ENCODE data around the gene ENTPD2. TPM values are rescaled to one million over a fixed set of nuclear protein-coding genes. Genes with fewer than 3 reads are reported as not detected.

The ENTPD2 gene
- total RNA-seq, 1 donor from 2014 or later, result 1.9 TPM

DNA sequence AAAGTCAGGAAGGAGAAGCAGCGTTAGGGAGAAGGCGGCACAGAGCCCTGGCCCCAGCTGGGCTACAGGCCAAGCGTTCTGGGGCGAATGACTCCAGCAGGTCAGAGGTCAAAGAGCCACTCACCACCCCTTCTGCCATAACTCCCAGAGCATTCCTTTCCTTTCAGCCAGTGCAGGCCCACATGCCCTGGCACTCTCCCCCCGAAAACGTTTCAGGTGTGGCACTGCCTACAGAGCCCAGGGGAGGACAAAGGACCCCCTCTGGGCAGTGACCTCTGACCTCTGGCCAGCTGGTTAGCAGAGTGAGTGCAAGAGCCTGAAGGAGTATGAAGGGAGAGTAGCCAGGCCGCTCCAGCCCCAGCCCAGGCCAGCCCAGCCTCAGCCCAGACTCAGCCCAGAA, 30.7 kb downstream of the ENTPD2 start:
- DNase-seq (no peak), ATAC-seq (ENCODE audit: poor library complexity) (no peak)
- intact Hi-C loops (cut with DNase I), result no loop called here

DNA sequence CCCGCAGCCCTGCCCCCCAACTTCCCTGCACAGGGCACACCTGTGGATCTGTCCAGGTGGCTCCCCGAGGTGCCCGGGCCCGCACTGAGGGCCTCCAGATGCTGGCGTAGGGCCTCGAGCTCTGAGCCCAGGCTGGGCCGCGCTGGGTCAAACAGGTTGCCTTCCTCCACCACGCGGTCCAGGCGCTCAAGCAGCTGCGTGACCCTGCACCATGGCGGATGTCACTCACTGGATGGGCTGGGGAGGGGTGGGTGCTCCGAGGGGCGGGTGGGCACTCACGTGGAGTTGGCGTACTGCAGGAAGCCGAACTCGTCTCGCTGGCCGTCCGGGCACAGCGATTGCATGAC, 31.2 kb downstream of the ENTPD2 start:
- ATAC-seq (ENCODE audit: poor library complexity), result no peak
- intact Hi-C loops (cut with DNase I), result no loop called here
- no peak for DNase-seq

DNA sequence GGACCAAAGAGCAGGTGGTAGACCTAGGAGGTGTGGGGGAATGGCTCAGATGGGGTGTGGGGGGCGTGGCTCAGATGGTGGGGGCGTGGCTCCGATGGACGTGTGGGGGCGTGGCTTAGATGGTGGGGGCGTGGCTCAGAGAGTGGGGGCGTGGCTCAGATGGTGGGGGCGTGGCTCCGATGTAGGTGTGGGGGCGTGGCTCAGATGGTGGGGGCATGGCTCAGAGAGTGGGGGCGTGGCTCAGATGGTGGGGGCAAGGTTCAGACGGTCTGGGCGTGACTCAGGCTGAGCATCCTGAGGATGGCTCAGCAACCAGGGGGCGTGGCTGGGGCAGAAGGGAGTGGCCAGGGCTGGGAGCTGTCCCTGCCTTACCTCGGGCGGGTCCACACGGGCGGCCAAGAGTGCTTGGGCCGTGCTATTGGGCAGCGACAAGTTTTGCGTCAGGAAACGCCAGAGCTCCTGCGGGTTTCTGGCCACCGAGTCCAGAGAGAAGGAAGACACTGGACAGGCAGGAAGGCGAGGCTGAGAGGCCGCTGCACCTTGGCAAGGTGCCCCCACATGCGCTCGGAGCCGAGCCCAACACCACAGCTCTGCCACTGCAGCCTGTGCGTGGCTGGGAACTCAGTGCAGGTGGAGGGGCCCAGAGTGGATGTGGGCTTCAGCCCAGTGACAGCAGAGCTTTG, 31.7 kb downstream of the ENTPD2 start:
- intact Hi-C loops (cut with DNase I), result no loop called here
- ATAC-seq (ENCODE audit: poor library complexity), result peak; percentile 39
- DNase-seq, result no peak

DNA sequence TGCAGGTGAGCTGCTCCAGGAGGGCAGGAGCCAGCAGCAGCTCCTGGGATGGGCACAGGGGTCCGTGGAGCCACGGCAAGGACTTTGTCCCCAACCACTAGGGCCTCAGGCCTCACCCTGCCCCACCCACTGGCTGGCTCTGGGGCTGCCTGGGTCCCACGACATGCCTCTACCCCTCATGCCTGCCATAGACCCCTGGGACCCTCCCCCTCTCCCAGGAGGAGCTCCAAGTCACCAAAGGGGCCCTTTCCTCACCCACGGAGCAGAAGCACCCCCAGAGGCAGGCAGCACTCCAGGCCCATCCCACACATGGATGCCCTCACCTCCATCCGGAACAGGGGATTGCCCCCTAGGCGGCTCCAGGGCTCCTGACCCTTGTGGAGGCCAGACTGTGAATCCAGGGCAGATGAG, 32.3 kb downstream of the ENTPD2 start:
- intact Hi-C loops (cut with DNase I), result no loop called here
- ATAC-seq (ENCODE audit: poor library complexity), result no peak
- no peak for DNase-seq

DNA sequence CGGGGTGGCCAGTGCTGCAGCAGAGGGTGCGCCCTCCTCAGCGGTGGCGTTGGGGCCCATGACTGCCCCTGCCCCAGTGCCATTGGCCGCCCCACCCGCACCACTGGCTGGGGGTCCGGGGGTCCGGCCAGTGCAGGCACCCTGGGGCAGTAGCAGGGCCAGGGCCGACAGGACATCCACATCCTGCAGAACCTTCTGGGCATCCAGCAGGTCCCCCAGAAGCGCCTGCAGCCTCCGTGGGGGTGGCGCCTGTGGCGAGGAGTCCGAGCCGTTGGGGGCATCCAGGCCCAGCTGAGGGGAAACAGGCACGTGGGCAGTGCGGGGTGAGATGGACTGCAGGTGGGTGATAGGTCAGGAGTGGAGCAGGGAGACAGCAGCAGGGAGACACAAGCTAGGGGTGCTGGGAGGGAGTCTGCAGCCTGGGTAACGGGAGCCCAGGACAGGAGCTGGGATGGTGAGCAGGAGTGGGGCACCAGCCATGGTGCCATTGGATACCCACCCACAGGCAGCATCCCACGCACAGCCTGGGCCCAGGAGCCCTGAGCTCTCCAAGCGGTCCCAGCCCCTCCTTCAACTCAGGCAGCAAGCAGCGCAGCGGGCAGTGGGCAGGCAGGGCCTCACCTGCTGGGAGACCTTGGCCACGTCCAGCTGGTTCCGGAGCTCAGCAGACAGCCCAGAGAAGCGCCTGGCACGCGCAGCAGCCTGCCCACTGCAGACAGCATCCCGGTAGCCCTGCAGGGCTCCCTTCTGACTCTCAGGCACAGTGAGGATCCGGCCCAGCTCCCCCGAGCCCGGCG, 32.9 kb downstream of the ENTPD2 start:
- intact Hi-C loops (cut with DNase I), result no loop called here
- DNase-seq, result no peak
- ATAC-seq (ENCODE audit: poor library complexity), result no peak

DNA sequence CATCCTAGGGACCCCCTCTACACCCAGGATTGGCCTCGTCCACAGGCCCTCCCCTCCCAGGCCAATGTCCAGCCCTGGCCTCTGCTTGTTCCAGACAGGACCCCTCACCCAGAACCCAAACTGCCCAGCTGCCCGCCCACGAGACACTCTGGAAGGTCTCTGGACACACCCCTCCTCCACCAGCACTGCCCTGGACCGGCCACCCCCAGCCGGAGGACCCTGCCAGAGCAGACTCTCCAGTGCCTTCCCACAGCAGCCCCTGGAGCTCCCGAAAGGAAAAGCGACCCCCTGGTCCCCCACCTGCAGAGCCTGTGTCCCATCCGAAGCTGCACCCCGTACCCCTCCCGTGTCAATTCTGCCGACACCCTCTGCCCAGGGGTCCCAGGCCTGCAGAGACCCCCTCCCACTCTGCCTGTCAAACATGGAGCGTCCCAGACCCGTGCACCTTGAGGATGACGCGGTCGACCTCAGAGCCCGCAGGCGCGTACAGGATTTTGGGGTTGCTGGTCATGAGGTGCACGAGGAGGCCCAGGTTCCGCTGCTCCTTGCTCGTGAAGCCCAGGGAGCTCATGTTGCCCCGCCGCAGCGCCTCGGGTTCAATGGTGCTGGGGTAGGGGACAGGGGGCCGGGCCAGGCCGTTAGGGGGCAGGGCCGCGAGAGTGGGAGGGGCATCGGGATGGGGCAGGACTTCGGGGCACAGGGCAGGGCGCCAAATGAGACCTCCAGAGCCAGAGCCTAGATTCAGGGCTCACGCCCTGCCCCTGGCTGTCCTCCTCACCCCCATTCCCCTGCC, 33.8 kb downstream of the ENTPD2 start:
- ATAC-seq (ENCODE audit: poor library complexity) (no peak), DNase-seq (no peak)
- intact Hi-C loops (cut with DNase I), result no loop called here

DNA sequence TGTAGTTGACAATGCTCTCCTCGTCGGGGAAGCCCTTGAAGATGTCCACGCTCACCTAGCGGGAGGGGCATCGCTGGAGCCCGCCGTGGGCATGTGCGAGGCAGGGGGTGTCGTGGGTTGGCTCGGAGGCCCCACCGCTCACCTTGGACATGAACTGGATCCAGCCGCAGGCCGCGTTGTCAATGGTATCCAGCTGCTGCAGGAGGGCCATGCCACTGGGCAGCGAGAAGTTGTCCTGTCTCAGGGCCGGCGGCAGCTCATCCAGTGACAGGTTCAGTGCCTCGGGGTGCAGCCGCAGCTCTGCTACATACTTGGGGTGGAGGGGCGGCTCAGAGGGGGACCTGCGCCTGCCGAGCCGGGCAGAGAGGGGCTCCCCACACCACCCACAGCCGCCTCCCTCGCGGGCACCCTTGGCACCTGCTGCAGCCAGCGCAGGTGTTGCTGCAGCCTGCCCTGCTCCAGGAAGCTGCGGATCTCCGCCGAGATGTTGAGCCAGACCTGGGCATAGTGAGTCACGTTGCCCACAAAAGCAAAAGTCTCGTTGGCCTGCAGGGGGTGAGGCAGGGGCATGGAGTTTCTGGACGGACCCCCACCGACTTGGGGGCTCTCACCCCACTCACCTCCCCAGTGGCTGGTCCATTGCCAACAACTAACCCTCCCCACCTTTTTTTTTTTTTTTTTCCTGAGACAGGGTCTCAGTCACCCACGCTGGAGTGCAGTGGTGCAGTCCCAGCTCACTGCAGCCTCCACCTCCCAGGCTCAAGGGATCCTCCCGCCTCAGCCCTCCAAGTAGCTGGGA, 34.9 kb downstream of the ENTPD2 start:
- intact Hi-C loops (cut with DNase I), result no loop called here
- ATAC-seq (ENCODE audit: poor library complexity) (no peak), DNase-seq (no peak)

DNA sequence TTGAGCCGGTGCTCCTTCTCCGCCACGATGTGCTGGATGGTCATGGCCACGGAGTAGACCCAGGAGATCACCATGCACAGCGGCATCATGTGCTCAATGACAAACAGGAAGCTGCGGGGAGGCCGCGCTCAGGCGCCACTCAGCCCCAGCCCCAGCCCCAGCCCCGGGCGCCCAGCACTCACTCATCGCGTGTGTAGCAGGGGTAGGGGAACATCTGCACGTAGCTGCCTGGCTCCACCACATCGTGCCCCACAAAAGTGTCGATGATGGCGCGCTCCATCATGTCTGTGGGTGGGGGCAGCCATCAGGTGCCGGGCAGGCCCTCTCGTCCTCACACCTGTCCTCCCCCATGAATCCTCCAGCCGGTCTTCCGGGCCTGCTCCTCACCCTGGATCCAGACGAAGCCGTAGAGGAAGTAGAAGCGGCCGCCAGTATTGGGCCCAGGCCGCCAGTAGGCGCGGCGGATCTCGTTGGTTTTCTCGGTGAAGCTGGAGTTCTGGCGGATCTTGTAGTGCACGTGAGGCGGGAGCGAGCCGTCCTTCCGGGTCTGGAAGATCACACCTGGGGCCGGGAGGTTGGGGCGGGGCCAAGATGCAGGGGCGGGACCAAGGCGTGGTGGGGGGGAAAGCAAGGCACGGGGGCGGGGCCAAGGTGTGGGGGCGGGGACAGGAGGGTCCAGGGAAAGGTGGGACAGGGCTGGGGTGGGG, 35.9 kb downstream of the ENTPD2 start:
- DNase-seq, result no peak
- intact Hi-C loops (cut with DNase I), result no loop called here
- ATAC-seq (ENCODE audit: poor library complexity), result no peak

DNA sequence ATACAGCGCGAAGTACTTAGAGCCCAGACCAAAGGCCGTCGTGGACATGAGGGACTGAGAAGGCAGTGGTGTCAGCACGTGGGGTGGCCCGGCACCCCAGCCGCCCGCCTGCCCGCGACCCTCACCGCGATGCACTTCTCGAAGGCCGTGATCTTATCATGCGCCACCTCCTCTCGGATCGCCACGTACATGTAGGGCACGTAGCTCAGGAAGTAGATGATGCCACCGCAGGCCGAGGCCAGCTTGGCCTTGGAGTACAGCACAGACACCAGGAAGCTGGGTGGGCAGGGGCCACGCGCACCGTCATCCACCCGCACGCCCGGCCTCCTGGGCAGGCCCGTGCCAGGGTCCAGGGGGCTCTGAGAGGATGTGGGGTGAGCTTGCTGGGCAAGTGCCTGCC, 36.8 kb downstream of the ENTPD2 start:
- no peak for ATAC-seq (ENCODE audit: poor library complexity)
- DNase-seq, result no peak
- intact Hi-C loops (cut with DNase I), result no loop called here

DNA sequence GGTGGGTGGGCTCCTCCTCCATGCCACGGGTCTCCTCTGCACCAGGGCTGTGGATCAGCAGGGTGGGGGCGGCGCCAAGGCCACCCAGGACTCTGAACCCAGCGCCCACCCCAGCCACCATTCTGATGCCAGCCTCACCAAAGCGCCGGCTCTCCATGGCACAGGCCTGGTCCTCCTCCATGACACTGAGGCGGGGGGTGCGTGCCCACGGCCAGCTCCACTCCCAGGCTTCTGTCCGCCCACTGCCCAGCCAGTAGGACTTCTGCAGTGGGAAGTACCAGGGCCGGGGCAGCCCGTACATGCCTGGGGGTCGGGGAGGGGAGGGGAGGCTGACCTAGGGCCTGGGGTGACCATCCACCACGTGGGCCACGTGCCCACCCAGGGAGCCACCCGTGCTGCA, 37.4 kb downstream of the ENTPD2 start:
- DNase-seq (no peak), ATAC-seq (ENCODE audit: poor library complexity) (no peak)
- intact Hi-C loops (cut with DNase I), result no loop called here

DNA sequence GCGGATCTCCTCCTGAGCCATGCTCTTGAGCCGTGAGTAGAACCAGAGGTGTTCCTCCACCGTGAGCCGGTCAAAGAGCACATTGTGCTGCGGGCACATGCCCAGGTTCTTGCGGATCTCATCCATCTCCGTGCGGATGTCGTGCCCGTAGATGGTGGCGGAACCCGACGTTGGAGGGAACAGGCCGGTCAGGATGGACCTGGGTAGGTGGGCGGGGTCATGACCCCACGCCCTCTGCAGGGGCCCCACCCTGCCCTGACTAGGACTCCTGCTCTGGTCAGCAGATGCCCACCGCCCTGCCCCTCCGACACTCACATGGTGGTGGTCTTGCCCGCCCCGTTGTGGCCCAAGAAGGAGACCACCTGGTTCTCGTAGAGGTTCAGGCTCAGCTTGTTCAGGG, 37.9 kb downstream of the ENTPD2 start:
- ATAC-seq (ENCODE audit: poor library complexity) (no peak), DNase-seq (no peak)
- intact Hi-C loops (cut with DNase I), result no loop called here

DNA sequence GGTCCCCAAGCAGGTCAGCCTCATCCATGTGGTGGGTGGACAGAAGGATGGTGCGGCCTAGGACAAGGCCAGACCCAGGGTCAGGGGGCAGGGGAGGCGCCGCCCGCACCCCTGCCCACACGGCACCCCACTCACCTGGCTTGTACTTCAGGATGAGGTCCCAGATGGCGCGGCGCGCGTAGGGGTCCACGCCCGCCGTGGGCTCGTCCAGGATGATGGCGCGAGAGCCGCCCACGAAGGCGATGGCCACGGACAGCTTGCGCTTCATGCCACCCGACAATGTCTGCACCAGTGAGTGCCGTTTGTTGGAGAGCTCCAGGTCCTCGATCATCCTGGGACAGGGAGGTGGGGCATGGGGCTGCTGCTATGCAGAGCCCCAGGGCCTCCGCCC, 38.3 kb downstream of the ENTPD2 start:
- no peak for ATAC-seq (ENCODE audit: poor library complexity)
- DNase-seq, result no peak
- intact Hi-C loops (cut with DNase I), result no loop called here

DNA sequence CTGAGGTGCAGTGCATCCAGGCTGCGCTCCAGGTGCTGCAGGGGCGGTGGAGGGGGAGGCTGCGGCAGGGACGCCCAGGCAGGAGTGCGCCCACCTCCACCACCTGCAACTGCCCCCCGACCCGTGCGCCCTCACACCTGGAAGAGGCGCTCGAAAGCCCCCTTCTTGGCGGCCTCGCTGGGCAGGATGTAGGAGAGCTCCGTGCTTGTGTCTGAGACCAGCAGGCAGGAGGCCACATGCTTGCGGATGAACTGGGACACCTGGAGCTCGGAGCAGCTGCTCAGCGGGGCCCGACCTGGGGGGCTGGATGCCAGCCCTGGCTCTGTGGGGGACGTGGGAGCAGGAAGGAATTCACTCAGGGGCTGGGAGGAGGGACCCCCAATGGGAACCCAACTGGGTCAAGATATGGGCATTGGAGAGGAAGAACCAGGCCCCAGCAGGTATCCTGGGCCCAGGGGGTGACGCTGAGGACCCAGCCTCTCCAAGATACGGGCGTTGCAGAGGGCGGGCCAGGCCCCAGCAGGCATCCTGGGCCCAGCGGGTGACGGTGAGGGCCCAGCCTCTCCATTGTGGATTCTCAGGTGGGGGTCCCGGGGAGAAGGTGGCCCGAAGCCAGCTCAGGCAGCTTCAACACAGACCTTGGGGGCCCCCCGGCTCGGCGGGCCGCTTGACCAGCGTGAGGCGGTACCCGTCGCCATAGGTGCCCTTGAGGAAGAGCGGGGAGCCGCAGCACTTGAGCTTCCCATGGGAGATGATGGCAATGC, 38.9 kb downstream of the ENTPD2 start:
- intact Hi-C loops (cut with DNase I), result no loop called here
- DNase-seq (no peak), ATAC-seq (ENCODE audit: poor library complexity) (no peak)

DNA sequence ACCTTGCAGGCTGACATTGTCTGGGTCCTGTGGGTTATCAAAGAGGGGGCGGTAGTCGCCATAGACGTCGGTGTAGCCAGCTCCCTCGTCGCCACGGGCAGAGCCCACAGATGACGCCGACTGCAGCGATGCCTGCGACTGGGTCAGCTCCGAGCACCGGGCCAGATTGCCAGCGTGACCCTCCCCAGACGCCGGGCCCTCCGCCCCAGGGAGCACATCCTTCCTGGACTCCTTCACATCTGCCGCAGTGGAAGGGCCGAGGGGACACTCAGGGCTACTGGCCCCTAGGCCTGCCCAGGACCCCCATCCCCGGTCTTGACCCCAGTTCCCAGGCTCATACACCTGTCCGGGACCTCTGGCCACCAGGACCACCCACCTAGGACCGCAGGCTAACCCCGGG, 39.7 kb downstream of the ENTPD2 start:
- intact Hi-C loops (cut with DNase I), result no loop called here
- no peak for ATAC-seq (ENCODE audit: poor library complexity)

DNA sequence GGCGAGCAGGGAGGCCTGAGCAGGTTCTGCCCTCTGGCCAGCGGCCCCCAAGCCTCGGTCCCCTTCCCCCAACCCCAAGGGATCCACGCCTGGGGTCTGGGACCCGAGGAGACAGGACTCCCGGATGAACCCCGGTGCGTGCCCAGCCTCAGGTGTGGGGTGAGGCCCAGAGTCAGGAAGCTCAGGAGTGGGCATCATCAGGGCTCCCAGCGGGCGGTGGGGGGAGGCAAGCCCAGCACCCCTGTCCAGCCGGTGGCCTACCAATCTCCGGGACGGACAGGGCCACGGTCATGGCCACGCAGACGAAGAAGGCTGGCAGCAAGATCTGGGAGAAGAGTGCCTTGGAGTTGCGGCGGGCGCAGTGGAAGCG, 40.3 kb downstream of the ENTPD2 start:
- ATAC-seq (ENCODE audit: poor library complexity) (no peak), DNase-seq (no peak)
- intact Hi-C loops (cut with DNase I), result no loop called here

More for the DNA sequence above, 39.7 kb downstream of the ENTPD2 start:
- no peak for DNase-seq

DNA sequence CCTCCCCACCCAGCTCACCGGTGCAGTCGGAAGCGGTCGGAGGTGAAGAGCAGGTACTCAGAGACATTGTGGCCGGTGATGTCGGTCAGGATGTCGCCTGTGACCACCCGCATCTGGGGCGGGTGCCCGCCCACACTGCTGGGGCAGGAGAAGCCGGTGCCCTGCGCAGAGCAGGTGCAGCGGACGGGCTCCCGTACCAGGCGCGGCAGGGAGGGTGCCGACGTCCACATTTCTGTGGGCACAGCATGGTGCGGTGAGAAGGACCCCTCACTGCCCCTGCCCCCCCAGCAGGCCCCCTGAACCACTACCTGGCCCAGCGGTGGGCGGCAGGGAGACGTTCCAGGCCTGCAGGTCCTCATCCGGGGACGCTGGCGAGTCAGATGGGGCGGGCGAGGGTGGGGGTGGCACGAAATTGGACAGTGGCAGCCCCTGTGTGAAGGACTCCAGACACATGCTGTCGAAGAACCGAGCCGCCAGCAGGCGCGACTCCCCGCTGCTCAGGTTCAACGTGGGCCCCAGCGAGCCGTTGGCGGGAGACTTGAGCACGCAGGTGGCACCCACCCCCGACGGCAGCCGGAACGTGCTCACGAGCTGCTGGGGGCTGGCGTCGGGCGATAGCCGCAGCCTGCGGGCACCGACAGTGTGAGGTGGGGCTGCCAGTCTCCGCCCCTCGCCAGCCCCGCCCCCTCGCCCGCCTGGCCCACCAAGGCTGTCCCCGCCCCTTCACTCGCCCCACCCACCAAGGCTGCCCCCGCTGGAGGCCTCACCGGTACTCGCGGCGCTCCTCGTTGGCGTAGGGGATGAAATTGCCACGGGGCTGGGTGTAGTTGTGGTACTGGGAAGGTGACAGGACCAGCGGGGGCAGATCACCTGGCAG, 40.9 kb downstream of the ENTPD2 start:
- DNase-seq, result no peak
- ATAC-seq (ENCODE audit: poor library complexity), result no peak
- intact Hi-C loops (cut with DNase I), result no loop called here
